GM13976 (cell line): Measurements from ENCODE around the gene PSMB3.

Source experiments
- DNase-seq: peaks from one replicate; pipeline ENCODE4 v3.0.0; 2012; ENCODE audit warnings: low spot score
- CTCF ChIP-seq: IDR thresholded peaks from 2 replicates; pipeline ENCODE4 v1.5.1; 2012; ENCODE audit warnings: borderline replicate concordance, mild to moderate bottlenecking; ENCODE audit not compliant: insufficient read depth; ENCODE audit errors: extremely low read depth, missing control alignments, control extremely low read depth
- in situ Hi-C: fragments of 300-500 bp; cut with MboI; formaldehyde crosslinking; loops from one replicate; pipeline ENCODE4 v1.12.0; 2022; ENCODE audit warnings: low sequenced_read_pairs, mixed read lengths, inconsistent platforms; ENCODE audit not compliant: unreplicated experiment

The PSMB3 gene

GRCh38 chr17:38735161-38735997 is 17.2 kb upstream of the PSMB3 start:
- in situ Hi-C loops, result no loop called here
- DNase-seq, result peak; percentile 90
- peak; percentile 85 for TF ChIP-seq CTCF

- in situ Hi-C loops, result no loop called here
- DNase-seq, result no peak
- no peak for TF ChIP-seq CTCF
These were observed 14.4 kb upstream of the PSMB3 start for GRCh38 chr17:38738007-38738662.

- in situ Hi-C loops, result no loop called here
- no peak for TF ChIP-seq CTCF
- DNase-seq, result no peak
These were observed 13.9 kb upstream of the PSMB3 start for GRCh38 chr17:38738686-38739085.

GRCh38 chr17:38739305-38739704 is 13.2 kb upstream of the PSMB3 start:
- DNase-seq, result no peak
- TF ChIP-seq CTCF, result no peak
- in situ Hi-C loops, result no loop called here

GRCh38 chr17:38740044-38740443 is 12.5 kb upstream of the PSMB3 start:
- no peak for TF ChIP-seq CTCF
- in situ Hi-C loops, result loop anchor here (5.0 kb wide), 1 partner anchor 63 kb away; no protein-coding TSS in a partner anchor
- no peak for DNase-seq

GRCh38 chr17:38740806-38741205 is 11.7 kb upstream of the PSMB3 start:
- in situ Hi-C loops, result loop anchor here (5.0 kb wide), 1 partner anchor 64 kb away; no protein-coding TSS in a partner anchor
- TF ChIP-seq CTCF, result no peak
- no peak for DNase-seq
